ENCODE results near the gene PRXL2A.
"Not testable (repeated sequence)": the region's sequence is repeated elsewhere in the genome, so short reads cannot be mapped to it uniquely, and the experiment has no call there.

Gene PRXL2A

DNA sequence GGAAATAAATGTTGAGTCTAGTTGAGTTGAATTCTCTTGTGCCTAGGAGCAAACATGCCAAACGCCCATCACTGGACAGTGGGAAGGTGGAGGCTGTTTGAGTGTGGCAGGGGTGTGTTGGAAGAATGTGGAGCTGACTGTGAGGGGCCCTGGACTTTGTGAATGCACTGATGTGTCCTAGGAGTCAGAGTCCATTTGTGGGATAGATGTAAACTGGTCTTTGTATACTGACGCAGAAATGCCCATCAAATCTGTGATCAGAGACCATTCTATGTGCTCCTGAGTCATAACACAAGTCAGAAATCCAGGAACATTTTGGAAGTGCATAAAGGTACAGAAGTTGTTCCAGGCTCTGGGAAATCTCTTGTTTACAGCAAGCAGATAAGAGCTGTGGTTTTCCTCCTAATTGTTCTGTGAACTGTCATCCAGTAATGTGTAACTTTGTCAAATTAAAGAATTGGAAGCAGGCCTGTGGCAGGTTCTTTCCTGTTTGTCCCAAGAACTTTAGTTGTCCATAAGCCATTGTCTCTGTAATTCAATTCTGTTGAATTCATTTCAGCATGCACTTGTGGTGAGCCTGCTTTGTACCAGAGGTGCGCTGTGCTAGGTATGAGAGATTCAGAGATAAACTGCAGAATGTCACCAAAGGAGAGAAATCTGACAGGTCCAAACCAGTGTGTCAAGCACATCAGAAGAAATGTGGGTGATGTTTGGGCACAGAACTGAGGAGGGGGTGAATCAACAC, 7.6 kb downstream of the PRXL2A start:
- Mint-ChIP-seq H3K4me1 (peaks cover 21% of the 10 kb centered on the region), H3K27me3 (no peaks in the 10 kb centered on the region), H3K4me3 (no peak overlapping the region), H3K9me3 (no peaks in the 10 kb centered on the region), H3K36me3 (no peaks in the 10 kb centered on the region), H3K27ac (no peak overlapping the region)
- no peak for ATAC-seq (ENCODE audit: low read depth)
- no peak for DNase-seq (ENCODE audit: low spot score in 2 of 2)

DNA sequence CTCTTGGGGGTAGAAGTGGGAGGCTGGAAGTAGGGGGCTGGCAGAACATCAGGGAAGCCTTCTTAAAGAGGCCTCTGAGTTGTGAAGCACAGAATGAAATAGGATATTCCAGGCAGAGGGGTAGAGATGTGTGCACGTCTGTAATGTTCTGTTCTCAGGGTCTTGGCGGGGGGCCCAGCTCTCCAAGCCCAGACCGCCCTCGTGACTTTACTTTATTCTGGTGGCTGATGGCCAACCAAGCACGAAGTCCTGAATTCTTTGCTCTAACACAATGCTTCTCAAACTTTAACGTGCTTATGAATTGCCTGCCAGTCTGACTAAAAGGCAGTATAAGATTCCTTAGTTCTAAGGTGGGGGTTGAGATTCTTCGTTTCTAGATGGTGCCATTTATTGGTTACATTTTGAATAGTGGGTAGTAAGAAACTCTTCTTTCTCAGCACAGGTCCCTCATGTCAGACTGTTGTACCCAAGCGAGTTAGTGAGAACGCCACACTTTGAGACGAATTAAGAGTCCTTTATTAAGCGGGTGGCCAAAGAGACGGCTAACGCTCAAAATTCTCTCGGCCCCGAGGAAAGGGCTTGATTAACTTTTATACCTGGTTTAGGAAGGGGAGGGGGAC, 8.2 kb downstream of the PRXL2A start:
- Mint-ChIP-seq H3K4me3 (no peak overlapping the region), H3K36me3 (no peaks in the 10 kb centered on the region), H3K4me1 (peaks cover 26% of the 10 kb centered on the region), H3K27ac (no peak overlapping the region), H3K27me3 (no peaks in the 10 kb centered on the region), H3K9me3 (no peaks in the 10 kb centered on the region)
- ATAC-seq (ENCODE audit: low read depth) (no peak), DNase-seq (ENCODE audit: low spot score in 2 of 2) (no peak)

DNA sequence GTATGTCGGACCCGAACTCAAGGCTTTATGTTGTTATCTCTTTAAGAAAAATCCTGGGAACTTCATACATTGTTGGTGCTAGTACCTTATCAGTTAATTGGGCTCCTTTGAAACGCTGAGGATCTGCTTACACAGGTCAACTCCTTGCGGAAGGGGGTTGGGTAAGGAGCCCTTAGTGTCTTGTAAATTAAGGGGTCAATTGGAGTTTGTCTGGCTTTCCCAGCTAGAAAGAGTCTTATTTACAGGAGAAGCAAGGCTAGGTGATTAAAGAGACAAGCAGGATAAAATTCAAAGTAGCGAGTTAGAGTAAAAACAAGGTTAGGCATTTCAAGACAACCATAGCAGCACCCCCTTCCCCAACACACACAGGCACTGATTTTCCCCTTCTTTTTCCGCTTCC, 8.9 kb downstream of the PRXL2A start:
- H3K4me3 Mint-ChIP-seq; DNase-seq (ENCODE audit: low spot score in 2 of 2); H3K9me3 Mint-ChIP-seq; H3K36me3 Mint-ChIP-seq; H3K27ac Mint-ChIP-seq; H3K27me3 Mint-ChIP-seq; ATAC-seq (ENCODE audit: low read depth): not testable (repeated sequence)
- peaks cover 32% of the 10 kb centered on the region for H3K4me1 Mint-ChIP-seq

DNA sequence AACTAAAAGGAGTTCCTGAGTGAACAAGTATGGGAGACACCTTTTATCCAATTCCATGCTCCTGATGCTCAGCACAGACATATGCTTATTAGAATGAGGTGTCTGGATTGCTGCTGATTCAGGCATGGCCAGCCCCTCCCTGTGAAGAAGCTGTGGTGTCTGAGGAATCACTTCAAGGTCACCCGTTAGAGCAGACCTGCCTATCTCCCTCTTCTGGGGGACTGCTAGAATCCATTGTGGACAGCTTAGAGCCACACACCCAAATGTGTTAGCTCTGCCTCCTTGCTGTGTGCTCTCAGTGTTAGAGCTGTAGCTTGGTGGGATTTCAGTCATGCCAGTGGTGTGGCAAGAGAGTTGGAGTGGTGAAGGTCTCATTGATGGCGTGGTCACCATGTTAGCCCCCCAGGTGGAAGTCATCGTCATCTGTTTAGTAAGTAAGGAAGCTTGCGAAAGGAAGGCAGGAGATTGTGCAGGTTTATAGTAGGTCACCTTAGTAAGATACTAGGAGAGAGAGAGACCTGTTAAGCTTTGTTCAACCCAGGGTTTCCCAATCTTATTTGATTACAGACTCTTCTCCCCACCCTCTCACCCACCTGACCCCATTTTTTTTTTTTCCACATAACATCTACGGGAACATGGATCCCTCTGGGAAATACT, 12.8 kb downstream of the PRXL2A start:
- no peak for DNase-seq (ENCODE audit: low spot score in 2 of 2)
- peaks cover 22% of the 10 kb centered on the region for H3K4me1 Mint-ChIP-seq
- peak overlapping the region; percentile 47 for H3K4me3 Mint-ChIP-seq
- no peaks in the 10 kb centered on the region for H3K27me3 Mint-ChIP-seq
- no peaks in the 10 kb centered on the region for H3K9me3 Mint-ChIP-seq
- no peak for ATAC-seq (ENCODE audit: low read depth)
- peaks cover 9% of the 10 kb centered on the region for H3K36me3 Mint-ChIP-seq
- H3K27ac Mint-ChIP-seq = peak overlapping the region; percentile 67

DNA sequence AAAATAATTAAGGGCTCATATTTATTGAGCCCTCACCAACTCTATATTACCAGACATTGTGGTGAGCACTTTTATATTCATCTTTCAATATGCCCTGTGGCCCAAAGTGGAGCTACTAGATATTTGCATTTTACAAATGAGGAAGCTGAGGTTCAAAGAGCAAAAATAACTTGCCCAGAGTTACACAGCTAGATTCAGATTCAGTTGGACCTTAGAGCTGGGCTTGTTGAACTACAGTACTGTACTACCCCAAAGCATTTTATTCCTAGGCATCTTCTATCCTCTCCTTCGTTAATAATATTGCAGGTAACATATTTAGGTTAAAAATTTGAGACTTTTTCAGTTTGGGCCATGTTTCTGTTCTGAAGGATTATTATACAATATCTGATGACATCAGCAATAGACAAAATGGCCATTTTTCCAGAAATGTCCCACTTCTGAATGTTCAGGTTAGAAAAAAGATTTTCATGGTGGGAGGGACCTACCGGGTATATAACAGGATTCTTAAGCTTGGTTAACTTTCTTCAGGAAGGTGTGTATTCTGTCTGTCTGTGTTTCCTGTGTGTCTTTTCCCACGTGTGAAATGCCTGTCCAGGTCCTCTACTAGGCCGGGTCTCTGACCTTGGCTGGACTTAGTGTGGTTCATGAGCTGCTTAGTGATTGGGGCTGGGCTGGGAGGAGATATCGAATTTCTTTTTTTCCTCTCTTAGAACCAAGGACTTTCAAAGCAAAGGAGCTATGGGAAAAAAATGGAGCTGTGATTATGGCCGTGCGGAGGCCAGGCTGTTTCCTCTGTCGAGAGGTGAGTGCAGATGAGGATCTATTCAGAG, 13.6 kb downstream of the PRXL2A start:
- H3K9me3 Mint-ChIP-seq = no peaks in the 10 kb centered on the region
- DNase-seq (ENCODE audit: low spot score in 2 of 2) (peak in 1 of 2 donors; percentile 29), ATAC-seq (ENCODE audit: low read depth) (peak; percentile 97)
- H3K36me3 Mint-ChIP-seq = peaks cover 9% of the 10 kb centered on the region
- H3K27me3 Mint-ChIP-seq = no peaks in the 10 kb centered on the region
- H3K4me1 Mint-ChIP-seq = peaks cover 22% of the 10 kb centered on the region
- H3K4me3 Mint-ChIP-seq = peak overlapping the region; percentile 47
- H3K27ac Mint-ChIP-seq = peak overlapping the region; percentile 67

DNA sequence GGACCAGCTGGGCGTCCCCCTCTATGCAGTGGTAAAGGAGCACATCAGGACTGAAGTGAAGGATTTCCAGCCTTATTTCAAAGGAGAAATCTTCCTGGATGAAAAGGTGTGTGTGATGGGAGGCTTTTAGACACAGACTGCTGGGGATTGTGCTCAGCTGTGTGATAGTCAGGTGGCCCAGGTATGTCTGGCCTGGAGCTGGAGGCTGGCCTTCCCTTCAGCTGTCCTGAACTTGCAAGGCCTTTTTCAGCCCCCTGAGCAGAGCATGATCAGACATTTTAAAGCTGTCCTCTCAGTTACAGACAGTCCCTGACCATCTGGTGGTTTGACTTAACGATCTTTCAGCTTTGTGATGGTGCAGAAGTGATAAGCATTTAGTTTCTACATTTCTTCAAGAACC, 17.6 kb downstream of the PRXL2A start:
- peaks cover 15% of the 10 kb centered on the region for H3K4me1 Mint-ChIP-seq
- no peak overlapping the region for H3K4me3 Mint-ChIP-seq
- no peak for DNase-seq (ENCODE audit: low spot score in 2 of 2)
- no peaks in the 10 kb centered on the region for H3K9me3 Mint-ChIP-seq
- ATAC-seq (ENCODE audit: low read depth) = no peak
- no peak overlapping the region for H3K27ac Mint-ChIP-seq
- peaks cover 24% of the 10 kb centered on the region for H3K36me3 Mint-ChIP-seq
- no peaks in the 10 kb centered on the region for H3K27me3 Mint-ChIP-seq

DNA sequence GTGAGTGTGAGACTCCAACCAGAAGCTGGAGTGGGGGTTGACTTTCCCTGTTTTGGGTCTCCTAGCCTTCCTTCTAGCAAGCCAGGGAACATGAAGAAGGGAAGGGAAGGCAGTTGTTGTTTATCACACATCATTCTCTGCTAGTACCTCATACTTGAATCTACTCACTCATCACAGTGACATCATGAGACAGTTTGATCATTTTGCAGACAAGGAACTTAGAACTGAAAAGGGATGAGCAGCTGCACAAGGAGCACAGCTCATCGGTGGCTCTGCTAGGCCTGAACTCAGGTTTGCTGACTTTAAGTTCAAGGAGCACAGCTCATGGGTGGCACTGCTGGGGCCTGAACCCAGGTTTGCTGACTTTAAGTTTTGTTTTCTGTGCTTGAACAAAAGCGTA, 19.2 kb downstream of the PRXL2A start:
- Mint-ChIP-seq H3K27me3 (no peaks in the 10 kb centered on the region), H3K36me3 (peaks cover 28% of the 10 kb centered on the region), H3K9me3 (no peaks in the 10 kb centered on the region), H3K4me3 (no peak overlapping the region), H3K27ac (no peak overlapping the region), H3K4me1 (peaks cover 2% of the 10 kb centered on the region)
- DNase-seq (ENCODE audit: low spot score in 2 of 2) (no peak), ATAC-seq (ENCODE audit: low read depth) (no peak)

DNA sequence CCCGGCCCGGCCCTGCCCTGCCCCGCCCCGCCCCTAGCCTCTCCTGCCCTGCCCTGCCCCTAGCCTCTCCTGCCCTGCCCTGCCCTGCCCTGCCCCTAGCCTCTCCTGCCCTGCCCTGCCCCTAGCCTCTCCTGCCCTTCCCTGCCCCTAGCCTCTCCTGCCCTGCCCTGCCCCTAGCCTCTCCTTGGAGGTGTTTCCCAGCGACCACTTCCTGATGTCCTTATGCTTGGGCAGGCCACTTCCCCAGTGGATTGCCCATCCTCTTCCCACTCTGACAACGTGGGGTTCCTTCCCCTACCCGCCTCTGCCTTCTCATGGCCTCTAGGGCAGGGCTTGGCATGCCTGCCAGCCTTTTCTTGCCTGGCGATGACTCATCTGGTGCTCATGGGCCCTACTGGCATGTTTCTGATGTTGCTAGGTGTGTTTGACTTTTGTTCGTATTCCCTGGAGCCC, 21.2 kb downstream of the PRXL2A start:
- Mint-ChIP-seq H3K27me3 (no peaks in the 10 kb centered on the region), H3K9me3 (no peaks in the 10 kb centered on the region), H3K4me3 (no peak overlapping the region), H3K27ac (no peak overlapping the region), H3K36me3 (peaks cover 27% of the 10 kb centered on the region), H3K4me1 (no peaks in the 10 kb centered on the region)
- DNase-seq (ENCODE audit: low spot score in 2 of 2) (no peak), ATAC-seq (ENCODE audit: low read depth) (no peak)

DNA sequence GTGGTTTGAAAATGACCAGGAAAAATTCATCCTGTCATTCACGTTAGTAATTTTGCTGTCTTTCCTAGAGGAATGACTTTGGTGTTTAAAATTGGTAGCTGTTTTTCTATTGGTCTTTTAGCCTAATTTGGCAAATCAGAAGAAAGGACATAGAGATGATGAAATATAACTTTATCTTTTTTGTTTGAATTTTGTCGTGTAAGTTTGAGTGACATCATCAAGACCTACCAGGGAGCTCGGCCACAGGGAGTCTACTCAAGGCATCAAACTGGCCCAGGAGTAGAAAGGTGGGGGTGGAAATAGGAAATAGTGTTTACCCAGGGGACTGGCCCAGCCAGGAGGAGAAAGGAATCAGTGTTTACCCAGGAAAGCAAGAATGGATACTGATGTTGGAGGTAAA, 24.8 kb downstream of the PRXL2A start:
- DNase-seq (ENCODE audit: low spot score in 2 of 2) (no peak), ATAC-seq (ENCODE audit: low read depth) (no peak)
- Mint-ChIP-seq H3K4me3 (no peak overlapping the region), H3K27ac (no peak overlapping the region), H3K9me3 (no peaks in the 10 kb centered on the region), H3K27me3 (no peaks in the 10 kb centered on the region), H3K4me1 (no peaks in the 10 kb centered on the region), H3K36me3 (peaks cover 11% of the 10 kb centered on the region)

DNA sequence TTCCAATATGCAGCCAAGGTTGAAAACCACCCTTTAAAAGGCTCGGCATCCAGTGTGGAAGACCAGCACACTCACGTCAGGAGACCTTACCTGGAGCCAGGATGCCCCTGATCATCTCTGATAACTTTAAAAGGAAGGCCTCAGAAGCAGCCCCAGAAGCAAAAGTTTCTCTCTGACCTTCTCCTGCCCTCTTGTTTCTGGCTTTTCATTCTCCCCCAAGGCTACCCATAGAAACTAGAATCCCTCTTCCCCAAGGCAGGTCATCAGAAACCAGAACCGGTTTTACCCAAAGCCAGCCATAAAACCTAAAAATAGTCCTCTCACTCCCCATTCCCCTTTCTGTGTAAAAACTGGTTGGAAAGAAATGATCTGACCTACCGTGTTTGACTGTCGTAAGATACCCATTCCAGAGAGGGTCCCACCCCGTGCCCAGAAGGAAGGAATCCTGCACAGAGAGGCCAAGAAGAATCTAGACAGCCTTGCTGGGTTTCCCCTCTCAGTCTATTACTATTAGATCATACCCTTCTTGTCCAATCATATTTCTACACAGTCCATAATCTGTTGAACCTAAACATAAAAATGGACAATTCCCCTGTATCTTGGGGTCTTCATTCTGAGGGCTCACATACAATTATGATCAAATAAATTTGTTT, 28.2 kb downstream of the PRXL2A start:
- Mint-ChIP-seq H3K27me3 (no peaks in the 10 kb centered on the region), H3K27ac (no peak overlapping the region), H3K4me3 (no peak overlapping the region), H3K9me3 (no peaks in the 10 kb centered on the region), H3K4me1 (no peaks in the 10 kb centered on the region), H3K36me3 (peaks cover 3% of the 10 kb centered on the region)
- DNase-seq (ENCODE audit: low spot score in 2 of 2) (no peak), ATAC-seq (ENCODE audit: low read depth) (no peak)

DNA sequence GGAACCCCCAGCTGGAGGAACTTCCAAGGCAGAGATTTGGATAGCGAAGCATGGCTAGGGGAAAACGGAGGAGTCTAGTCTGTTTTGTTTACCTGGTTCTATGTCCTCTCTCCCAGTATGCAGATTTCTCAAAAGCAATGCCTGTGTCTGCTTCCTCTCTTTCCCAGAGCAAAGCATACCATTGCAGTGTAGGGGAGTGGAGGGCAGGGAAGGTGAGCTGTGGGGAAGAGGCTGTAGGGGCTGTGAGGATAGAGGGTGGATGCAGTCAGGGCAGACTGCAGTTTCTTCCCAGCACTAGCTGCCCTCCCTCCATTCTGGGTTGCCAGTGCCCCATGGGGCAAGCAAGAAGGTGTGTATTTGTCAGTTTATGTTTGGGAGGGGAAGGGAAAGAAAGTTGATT, 28.9 kb downstream of the PRXL2A start:
- Mint-ChIP-seq H3K36me3 (no peaks in the 10 kb centered on the region), H3K9me3 (no peaks in the 10 kb centered on the region), H3K27ac (no peak overlapping the region), H3K4me3 (no peak overlapping the region), H3K4me1 (no peaks in the 10 kb centered on the region), H3K27me3 (no peaks in the 10 kb centered on the region)
- ATAC-seq (ENCODE audit: low read depth) (no peak), DNase-seq (ENCODE audit: low spot score in 2 of 2) (no peak)

DNA sequence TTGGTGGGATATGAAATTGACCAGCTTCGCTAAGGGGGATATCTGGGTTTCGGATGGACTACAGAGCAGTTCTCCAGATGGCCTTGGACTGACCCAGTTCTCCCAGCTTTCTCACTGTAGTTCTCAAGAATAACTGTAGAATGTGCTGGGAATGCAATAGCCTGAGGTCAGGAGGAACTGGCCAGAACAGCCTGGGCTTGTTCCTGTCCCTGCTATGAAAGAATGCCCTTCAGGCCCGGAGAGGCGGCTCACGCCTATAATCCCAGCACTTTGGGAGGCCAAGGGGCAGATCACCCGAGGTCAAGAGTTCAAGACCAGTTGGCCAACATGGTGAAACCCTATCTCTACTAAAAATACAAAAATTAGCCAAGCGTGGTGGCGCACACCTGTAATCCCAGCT, 33.5 kb downstream of the PRXL2A start:
- H3K4me1 Mint-ChIP-seq = peaks cover 5% of the 10 kb centered on the region
- no peaks in the 10 kb centered on the region for H3K9me3 Mint-ChIP-seq
- H3K27ac Mint-ChIP-seq = no peak overlapping the region
- DNase-seq (ENCODE audit: low spot score in 2 of 2) = no peak
- no peaks in the 10 kb centered on the region for H3K27me3 Mint-ChIP-seq
- ATAC-seq (ENCODE audit: low read depth) = no peak
- H3K4me3 Mint-ChIP-seq = no peak overlapping the region
- H3K36me3 Mint-ChIP-seq = no peaks in the 10 kb centered on the region

DNA sequence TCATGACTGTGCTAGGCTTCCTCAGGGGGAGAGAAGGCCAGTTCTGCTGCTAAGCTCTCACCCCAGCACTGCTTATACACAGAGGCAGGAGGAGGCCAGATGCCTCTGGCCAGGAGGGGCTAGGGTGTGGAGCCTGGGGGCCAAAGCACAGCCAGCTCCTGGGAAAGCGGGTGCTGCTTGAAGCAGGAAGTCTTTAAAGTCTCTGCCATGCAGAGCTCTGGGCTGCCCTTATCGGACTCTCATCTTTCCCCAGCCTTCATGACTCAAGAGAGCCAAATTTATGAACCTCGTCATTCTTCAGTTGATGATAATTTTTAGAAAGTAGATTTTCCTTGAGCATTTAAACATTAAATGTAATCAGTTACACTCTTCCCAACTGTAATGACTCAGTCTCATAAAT, 34.5 kb downstream of the PRXL2A start:
- Mint-ChIP-seq H3K27ac (no peak overlapping the region), H3K27me3 (no peaks in the 10 kb centered on the region), H3K4me3 (no peak overlapping the region), H3K9me3 (no peaks in the 10 kb centered on the region), H3K4me1 (peaks cover 9% of the 10 kb centered on the region), H3K36me3 (no peaks in the 10 kb centered on the region)
- ATAC-seq (ENCODE audit: low read depth) (no peak), DNase-seq (ENCODE audit: low spot score in 2 of 2) (no peak)
